ENCODE measurements around the gene CARMIL1.

DNA sequence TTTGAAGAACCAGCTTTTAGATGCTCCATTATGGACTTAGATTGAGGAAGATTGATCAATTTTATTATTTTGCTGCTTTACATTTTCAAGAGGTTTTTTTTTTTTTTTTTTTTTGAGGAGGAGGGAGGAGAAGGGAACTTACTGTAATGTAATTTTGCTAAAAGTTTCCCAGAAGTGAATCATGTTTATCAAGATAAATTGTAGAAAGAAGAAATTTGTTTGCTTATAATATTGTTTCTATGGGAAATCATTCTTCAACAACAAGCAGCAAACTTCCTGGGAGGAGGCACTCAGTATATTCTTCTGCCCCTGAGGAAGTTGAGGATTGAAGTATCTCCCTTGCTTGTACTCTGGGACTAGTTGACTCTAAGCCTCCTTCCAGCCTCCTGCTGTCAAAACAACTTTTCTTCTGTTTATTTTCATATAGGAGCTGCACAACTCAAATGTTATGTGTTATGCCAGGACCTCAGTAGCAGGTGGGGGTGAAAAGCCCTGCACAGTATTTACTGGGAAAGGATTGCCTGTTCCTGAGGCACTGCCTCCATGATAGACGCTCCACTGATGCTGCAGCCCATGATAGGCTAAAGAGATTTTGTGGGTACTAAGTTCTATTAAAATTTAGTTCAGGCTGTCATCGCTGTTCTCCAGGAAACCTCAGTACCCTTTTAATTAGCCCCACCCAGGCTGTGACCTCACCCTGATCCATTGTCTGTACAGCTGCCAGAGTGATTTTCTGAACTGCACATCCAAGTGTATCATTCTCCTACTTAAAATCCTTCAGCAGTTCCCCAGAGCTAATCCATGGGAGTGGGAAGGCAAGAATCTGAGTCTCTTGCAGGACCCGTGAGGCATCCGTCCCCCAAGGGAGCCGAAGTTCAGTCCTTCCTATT, 51.9 kb downstream of the CARMIL1 start:
- no peak for TF ChIP-seq POLR2A (IDR thresholded peaks at IDR 0.05)
- TF ChIP-seq, protein P1, sequence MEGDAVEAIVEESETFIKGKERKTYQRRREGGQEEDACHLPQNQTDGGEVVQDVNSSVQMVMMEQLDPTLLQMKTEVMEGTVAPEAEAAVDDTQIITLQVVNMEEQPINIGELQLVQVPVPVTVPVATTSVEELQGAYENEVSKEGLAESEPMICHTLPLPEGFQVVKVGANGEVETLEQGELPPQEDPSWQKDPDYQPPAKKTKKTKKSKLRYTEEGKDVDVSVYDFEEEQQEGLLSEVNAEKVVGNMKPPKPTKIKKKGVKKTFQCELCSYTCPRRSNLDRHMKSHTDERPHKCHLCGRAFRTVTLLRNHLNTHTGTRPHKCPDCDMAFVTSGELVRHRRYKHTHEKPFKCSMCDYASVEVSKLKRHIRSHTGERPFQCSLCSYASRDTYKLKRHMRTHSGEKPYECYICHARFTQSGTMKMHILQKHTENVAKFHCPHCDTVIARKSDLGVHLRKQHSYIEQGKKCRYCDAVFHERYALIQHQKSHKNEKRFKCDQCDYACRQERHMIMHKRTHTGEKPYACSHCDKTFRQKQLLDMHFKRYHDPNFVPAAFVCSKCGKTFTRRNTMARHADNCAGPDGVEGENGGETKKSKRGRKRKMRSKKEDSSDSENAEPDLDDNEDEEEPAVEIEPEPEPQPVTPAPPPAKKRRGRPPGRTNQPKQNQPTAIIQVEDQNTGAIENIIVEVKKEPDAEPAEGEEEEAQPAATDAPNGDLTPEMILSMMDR (IDR thresholded peaks at IDR 0.05), result no peak
